GM12878 (cell line): ENCODE measurements around the gene RPL9. TPM values are rescaled to one million over a fixed set of nuclear protein-coding genes. Genes with fewer than 3 reads are reported as not detected.

ENCODE experiments used
- ATAC-seq: fragments of 200-7000 bp; cut with Tn5 transposase; 3 replicates; pipeline ENCODE4 v1.9.1; 2020; ENCODE audit warnings: mild to moderate bottlenecking, moderate library complexity
- BruUV-seq: library from RNA; stranded (reverse); fragments of 400-500 nt; replicated peaks from 2 replicates; lab custom pipeline; 2021; lab: Mats Ljungman, UMichigan
- CTCF ChIA-PET: fragments of 300-600 bp; sonication (Branson Sonifier 250); formaldehyde crosslinking; extraction: SDS; loops from one replicate; lab custom pipeline; 2021; ENCODE audit warnings: inconsistent platforms; lab: Yijun Ruan, JAX
- POLR2A ChIA-PET: fragments of 350-600 bp; formaldehyde crosslinking; extraction: SDS; loops from one replicate; lab custom pipeline; 2021; ENCODE audit warnings: inconsistent platforms; lab: Charles Lee
- RAD21 ChIA-PET: fragments of 300-600 bp; sonication (Branson Sonifier 250); formaldehyde crosslinking; loops from one replicate; lab custom pipeline; 2023; ENCODE audit warnings: antibody characterized with exemption; ENCODE audit not compliant: unreplicated experiment; lab: Charles Lee
- SMC1A ChIA-PET: fragments of 300-600 bp; sonication (Branson Sonifier 250); formaldehyde crosslinking; loops from one replicate; lab custom pipeline; 2023; ENCODE audit not compliant: unreplicated experiment, uncharacterized antibody; lab: Charles Lee
- DNase-seq: peaks from one replicate; pipeline ENCODE4 v3.0.0-alpha.2; 2011; ENCODE audit warnings: low read depth, low spot score
- FAIRE-seq: peaks from 3 replicates; lab custom pipeline; 2011; peaks lifted over from hg19 to GRCh38; lab: Jason Lieb, UNC
- H2AFZ ChIP-seq: 2 replicates; pipeline ENCODE4 v1.6.0; 2011; ENCODE audit warnings: low read depth, low read length, control low read depth; ENCODE audit not compliant: control insufficient read depth
- H3K27ac ChIP-seq: 2 replicates; pipeline ENCODE4 v1.5.1; 2011; ENCODE audit warnings: control low read depth; ENCODE audit not compliant: control insufficient read depth, insufficient read depth
- H3K27me3 ChIP-seq, 2 experiments: replicated peaks in 1 of 2; 2 replicates each; pipeline versions ENCODE4 v1.6.0 to v1.6.1; 2011; ENCODE audit warnings: low read length in 1 of 2; ENCODE audit not compliant: control insufficient read depth in 2 of 2, insufficient read depth in 2 of 2
- H3K36me3 ChIP-seq, 2 experiments: 2 replicates each; pipeline ENCODE4 v1.5.1; 2011; ENCODE audit warnings: low read length in 1 of 2; ENCODE audit not compliant: control insufficient read depth in 2 of 2, insufficient read depth in 2 of 2
- H3K4me1 ChIP-seq: 2 replicates; pipeline ENCODE4 v1.6.1; 2011; ENCODE audit warnings: mild to moderate bottlenecking, low read length, moderate library complexity, mixed read lengths; ENCODE audit not compliant: control insufficient read depth, insufficient read depth
- H3K4me2 ChIP-seq: 2 replicates; pipeline ENCODE4 v1.6.0; 2011; ENCODE audit warnings: control low read depth; ENCODE audit not compliant: control insufficient read depth, insufficient read depth
- H3K4me3 ChIP-seq: fragments of 200-600 bp; sonication (generic); 2 replicates; pipeline ENCODE4 v1.5.1; 2016
- H3K79me2 ChIP-seq: 2 replicates; pipeline ENCODE4 v1.6.0; 2011; ENCODE audit warnings: low read length; ENCODE audit not compliant: control insufficient read depth, insufficient read depth
- H3K9ac ChIP-seq: 2 replicates; pipeline ENCODE4 v1.8.0; 2011; ENCODE audit warnings: low read length, control low read depth, mixed read lengths; ENCODE audit not compliant: control insufficient read depth, insufficient read depth
- H3K9me3 ChIP-seq: replicated peaks from 3 replicates; pipeline ENCODE4 v1.5.1; 2011; ENCODE audit warnings: mild to moderate bottlenecking, low read length; ENCODE audit not compliant: control insufficient read depth, insufficient read depth
- H4K20me1 ChIP-seq: 2 replicates; pipeline ENCODE4 v1.6.0; 2011; ENCODE audit not compliant: control insufficient read depth, insufficient read depth
- BCLAF1 ChIP-seq: fragments of 450-650 bp; IDR thresholded peaks from 2 replicates; pipeline ENCODE4 v1.6.1; 2017; ENCODE audit warnings: antibody characterized with exemption, mild to moderate bottlenecking, moderate library complexity
- CREB1 ChIP-seq: IDR thresholded peaks from 2 replicates; pipeline ENCODE4 v1.6.1; 2012; ENCODE audit warnings: low read depth, mild to moderate bottlenecking, inconsistent platforms
- E4F1 ChIP-seq: fragments of 450-650 bp; IDR thresholded peaks from 2 replicates; pipeline ENCODE4 v1.6.1; 2018; ENCODE audit warnings: borderline replicate concordance, mild to moderate bottlenecking; ENCODE audit not compliant: partially characterized antibody
- GATAD2B ChIP-seq: fragments of 450-650 bp; conservative IDR thresholded peaks from 2 replicates; pipeline ENCODE4 v1.6.1; 2017; ENCODE audit warnings: low read depth, mild to moderate bottlenecking, moderate library complexity
- IRF3 ChIP-seq: fragments of 450-650 bp; IDR thresholded peaks from 2 replicates; pipeline ENCODE4 v1.6.1; 2014; ENCODE audit warnings: mild to moderate bottlenecking
- MAX ChIP-seq: IDR thresholded peaks from 2 replicates; pipeline ENCODE4 v1.6.1; 2012; ENCODE audit warnings: low read depth, low read length, improper control_type of control experiment
- NR2C1 ChIP-seq: fragments of 450-650 bp; IDR thresholded peaks from 2 replicates; pipeline ENCODE4 v1.6.1; 2017; ENCODE audit warnings: antibody characterized with exemption, mild to moderate bottlenecking, moderate library complexity
- NR2C2 ChIP-seq: IDR thresholded peaks from 2 replicates; pipeline ENCODE4 v1.6.1; 2011; ENCODE audit warnings: borderline replicate concordance, low read depth; ENCODE audit not compliant: control insufficient read depth, insufficient read length
- PAX8 ChIP-seq: fragments of 450-650 bp; IDR thresholded peaks from 2 replicates; pipeline ENCODE4 v1.6.1; 2017; ENCODE audit warnings: mild to moderate bottlenecking, moderate library complexity
- POU2F2 ChIP-seq: IDR thresholded peaks from 3 replicates; pipeline ENCODE4 v1.6.1; 2011; ENCODE audit warnings: low read depth, mild to moderate bottlenecking, low read length, borderline replicate concordance
- RFX5 ChIP-seq: IDR thresholded peaks from 2 replicates; pipeline ENCODE4 v1.6.1; 2011; ENCODE audit warnings: low read depth, low read length, improper control_type of control experiment
- WRNIP1 ChIP-seq: IDR thresholded peaks from 2 replicates; pipeline ENCODE4 v1.6.1; 2011; ENCODE audit warnings: low read depth, low read length, improper control_type of control experiment, borderline replicate concordance
- ZNF207 ChIP-seq: fragments of 450-650 bp; IDR thresholded peaks from 2 replicates; pipeline ENCODE4 v1.6.1; 2014; ENCODE audit warnings: antibody characterized with exemption, mild to moderate bottlenecking, borderline replicate concordance
- WGBS: methylation state at CpG from one replicate; pipeline ENCODE4 v1.1.6; 2016; ENCODE audit warnings: low lambda C conversion rate; ENCODE audit not compliant: insufficient replicate concordance, insufficient coverage; ENCODE audit errors: missing lambda C conversion rate; 5-methylcytosine and 5-hydroxymethylcytosine counted together
- in situ Hi-C: fragments of 300-500 bp; cut with MboI; formaldehyde crosslinking; loops from 9 replicates; pipeline ENCODE4 v1.14.3; 2018; ENCODE audit warnings: mixed read lengths
- intact Hi-C: fragments of 100-400 bp; cut with micrococcal nuclease; formaldehyde crosslinking; loops from one replicate; pipeline ENCODE4 v1.14.2; 2022; ENCODE audit not compliant: unreplicated experiment
- polyA plus RNA-seq, 11 experiments: library from polyadenylated mRNA; depleted of rRNA in 4 of 11; unstranded in 6 of 11; stranded (reverse) in 5 of 11; fragments of >200 nt; fragmentation: Nextera tagmentation in 4 of 11; fragmentation: Illumina TruSeq in 1 of 11; extraction: Ambion mirVana in 4 of 11; extraction: Trizol in 1 of 11; gene quantifications; 1 replicate in 1 of 11; 2 replicates in 10 of 11; pipeline versions ENCODE4 v1.2.1 to v1.2.3, GENCODE V29; 2011 to 2016; ENCODE audit warnings: inconsistent platforms in 2 of 11, missing spikeins in 2 of 11, low read depth in 1 of 11
- total RNA-seq, 4 experiments: library from RNA; depleted of rRNA in 3 of 4; stranded (reverse); fragments of >200 nt in 3 of 4; fragmentation: Illumina TruSeq in 1 of 4; extraction: Trizol in 1 of 4; gene quantifications; 2 replicates each; pipeline versions ENCODE4 v1.2.1 to v1.2.3, GENCODE V29; 2013 to 2021

The RPL9 gene
- total and polyA plus RNA-seq, 10 of the 15 experiments (the other 5 are each of a cell fraction or from before 2014, with no cell fraction given): 1,006 to 4,767 (median 2,910) TPM

GRCh38 chr4:39476187-39476895, 17.6 kb upstream of the RPL9 start:
- Histone ChIP-seq H3K27me3 (no peaks in the 10 kb centered on the region), H3K36me3 (peaks cover 0 to 8% of the 10 kb centered on the region in 2 experiments; a peak in 3 of 4 replicates), H3K79me2 (no peaks in the 10 kb centered on the region), H3K4me3 (no peak overlapping the region), H3K9ac (no peak overlapping the region), H3K4me1 (no peaks in the 10 kb centered on the region), H4K20me1 (no peaks in the 10 kb centered on the region), H3K9me3 (no peaks in the 10 kb centered on the region), H2AFZ (no peak overlapping the region), H3K27ac (no peak overlapping the region), H3K4me2 (no peak overlapping the region)
- FAIRE-seq (no peak), ATAC-seq (no peak), DNase-seq (no peak)
- ChIA-PET RAD21 (no interaction called here), POLR2A (no interaction called here), CTCF (interaction anchor here (1.3 kb wide), 1 partner anchor 574 kb away, joined by 3 read pairs; no protein-coding TSS in a partner anchor), SMC1A (interaction anchor here (1.2 kb wide), 1 partner anchor 9 kb away, joined by 3 read pairs; no protein-coding TSS in a partner anchor)
- TF ChIP-seq NR2C1 (no peak), ZNF207 (no peak), IRF3 (no peak), POU2F2 (no peak), NR2C2 (no peak), E4F1 (no peak), CREB1 (no peak), GATAD2B (no peak), RFX5 (no peak), BCLAF1 (no peak), MAX (no peak), PAX8 (no peak), WRNIP1 (no peak)
- intact Hi-C loops: no loop called here
- in situ Hi-C loops: no loop called here
- BruUV-seq: no TSS peak
- WGBS: 79% methylated on average over 5 of the region's 5 CpGs
